ENCODE data around the gene GFRA1. TPM values are rescaled to one million over a fixed set of nuclear protein-coding genes. Genes with fewer than 3 reads are reported as not detected.

GFRA1 gene
- total RNA-seq, 1 experiment from 2014 or later, result 0.30 TPM

GRCh38 chr10:116026725-116027124 lies 246.3 kb downstream of the GFRA1 start:
- no TSS peak for BruUV-seq (replicated peaks)

More at GRCh38 chr10:116026725-116027124, 246.3 kb downstream of the GFRA1 start:
- Histone ChIP-seq H3K36me3 (ENCODE audit: control insufficient read depth in 1 of 2, insufficient read depth in 2 of 2, low read length in 2 of 2) (no peaks in the 10 kb centered on the region), H3K4me1 (ENCODE audit: control insufficient read depth in 1 of 2, insufficient read depth in 2 of 2, low read length in 2 of 2) (no peaks in the 10 kb centered on the region), H3K79me2 (ENCODE audit: insufficient read depth, low read length) (no peaks in the 10 kb centered on the region), H3K4me3 (replicated peaks in 1 of 2; ENCODE audit: low read depth in 1 of 2, low read length in 2 of 2) (no peak overlapping the region), H4K20me1 (ENCODE audit: insufficient read depth) (no peaks in the 10 kb centered on the region), H3K9ac (ENCODE audit: low read length) (no peak overlapping the region), H3K4me2 (ENCODE audit: low read length) (no peak overlapping the region), H3K9me3 (ENCODE audit: control insufficient read depth in 1 of 2, insufficient read depth in 1 of 2, low read depth in 1 of 2, low read length in 2 of 2) (no peaks in the 10 kb centered on the region), H3K27me3 (ENCODE audit: insufficient read depth, low read length) (no peaks in the 10 kb centered on the region), H3K9me2 (ENCODE audit: insufficient read depth) (no peaks in the 10 kb centered on the region), H3K27ac (ENCODE audit: low read depth, low read length) (no peak overlapping the region), H2AFZ (ENCODE audit: low read depth, low read length, poor library complexity, severe bottlenecking) (no peak overlapping the region)
- ChIA-PET POLR2A (no interaction called here), CTCF (interaction anchor here (1.2 kb wide), 1 partner anchor 261 kb away, joined by 6 read pairs; no protein-coding TSS in a partner anchor), RAD21 (ENCODE audit: low non-redundant PET in 1 of 2, low total read pairs in 2 of 2, uncharacterized antibody in 2 of 2, unreplicated experiment in 2 of 2) (no interaction called here)
- DNase-seq (ENCODE audit: low read depth, low spot score) (no peak), ATAC-seq (no peak)
- TF ChIP-seq POLR2AphosphoS5 (IDR thresholded peaks at IDR 0.05; ENCODE audit: low read depth, low read length), result no peak
- no peak for TF ChIP-seq ZNF274 (IDR thresholded peaks at IDR 0.05; ENCODE audit: low read depth, low read length)
- TF ChIP-seq ZFX (IDR thresholded peaks at IDR 0.05), result no peak
- TF ChIP-seq EZH2phosphoT487 (IDR thresholded peaks at IDR 0.05; ENCODE audit: borderline replicate concordance), result no peak
- TF ChIP-seq CEBPB (IDR thresholded peaks at IDR 0.05; ENCODE audit: low read depth), result no peak
- no peak for TF ChIP-seq EZH2 (IDR thresholded peaks at IDR 0.05)
- TF ChIP-seq JUND (IDR thresholded peaks at IDR 0.05), result no peak
- TF ChIP-seq SIN3A (IDR thresholded peaks at IDR 0.05; ENCODE audit: low read depth), result no peak
- TF ChIP-seq ELF1 (IDR thresholded peaks at IDR 0.05; ENCODE audit: borderline replicate concordance, low read depth), result no peak
- TF ChIP-seq ZBTB33 (IDR thresholded peaks at IDR 0.05; ENCODE audit: extremely low read depth, insufficient replicate concordance, low read length), result no peak
- no peak for TF ChIP-seq REST (IDR thresholded peaks at IDR 0.05; ENCODE audit: low read depth)
- TF ChIP-seq CBX3 (IDR thresholded peaks at IDR 0.05; ENCODE audit: low read depth), result no peak
- TF ChIP-seq TCF7L2 (IDR thresholded peaks at IDR 0.05; ENCODE audit: borderline replicate concordance, extremely low read depth, insufficient read depth, insufficient read length), result no peak
- TF ChIP-seq CTCF (IDR thresholded peaks at IDR 0.05 in 2 of 3, conservative IDR thresholded peaks at IDR 0.05 in 1 of 3; ENCODE audit: borderline replicate concordance in 1 of 3, insufficient read depth in 1 of 3, low read depth in 2 of 3, low read length in 2 of 3), result no peak
- no peak for TF ChIP-seq ATF3 (IDR thresholded peaks at IDR 0.05)
- TF ChIP-seq SP1 (IDR thresholded peaks at IDR 0.05; ENCODE audit: low read depth), result no peak
- intact Hi-C loops (cut with micrococcal nuclease), result loop anchor here (1.0 kb wide), 2 partner anchors 262 to 360 kb away; no protein-coding TSS in a partner anchor
